K562 (cell line): ENCODE measurements around the gene SEMA4F. TPM values are rescaled to one million over a fixed set of nuclear protein-coding genes. Genes with fewer than 3 reads are reported as not detected.
A peak's percentile ranks its signal among the peaks of the same experiment; 100 is the strongest.

Experiments
- ATAC-seq: fragments of 200-7000 bp; cut with Tn5 transposase; 3 replicates; pipeline ENCODE4 v1.9.1; 2020; ENCODE audit warnings: moderate library complexity
- BruUV-seq: library from RNA; stranded (reverse); fragments of 400-500 nt; replicated peaks from 2 replicates; lab custom pipeline; 2021; lab: Mats Ljungman, UMichigan
- CTCF ChIA-PET: fragments of 300-600 bp; formaldehyde crosslinking; extraction: SDS; loops from one replicate; lab custom pipeline; 2021; ENCODE audit warnings: low intra/inter-chr PET ratio; lab: Yijun Ruan, JAX
- POLR2A ChIA-PET: fragments of 300-600, 350-650 bp; sonication (Branson Sonifier 250); formaldehyde crosslinking; extraction: SDS; loops from one replicate; lab custom pipeline; 2021; ENCODE audit warnings: antibody characterized with exemption, inconsistent platforms; lab: Yijun Ruan, JAX
- DNase-seq, 4 experiments: peaks; one replicate each; pipeline versions ENCODE4 v3.0.0 to v3.0.0-alpha.2; 2011 to 2018; ENCODE audit warnings: low spot score in 3 of 4, mixed read lengths in 3 of 4; ENCODE audit errors: extremely low read depth in 1 of 4
- FAIRE-seq: peaks from 2 replicates; lab custom pipeline; 2011; peaks lifted over from hg19 to GRCh38; lab: Jason Lieb, UNC
- H2AFZ ChIP-seq: 2 replicates; pipeline ENCODE4 v1.6.0; 2011; ENCODE audit warnings: low read depth, low read length, control low read depth, inconsistent platforms
- H3K27ac ChIP-seq: fragments of 200-600 bp; 3 replicates; pipeline ENCODE4 v1.8.0; 2011; ENCODE audit warnings: low read depth, mild to moderate bottlenecking, control low read depth, inconsistent platforms, low read length, moderate library complexity, mixed read lengths; ENCODE audit errors: extremely low read depth
- H3K27me3 ChIP-seq, 2 experiments: fragments of 300-600 bp in 1 of 2; 2 replicates in 1 of 2; 3 replicates in 1 of 2; pipeline versions ENCODE4 v1.6.0 to v1.8.0; 2011; ENCODE audit warnings: inconsistent platforms in 2 of 2, low read length in 2 of 2, mild to moderate bottlenecking in 1 of 2, mixed read lengths in 1 of 2, moderate library complexity in 1 of 2; ENCODE audit not compliant: control insufficient read depth in 2 of 2, insufficient read depth in 2 of 2
- H3K36me3 ChIP-seq: fragments of 300-600 bp; 3 replicates; pipeline ENCODE4 v1.8.0; 2011; ENCODE audit warnings: mild to moderate bottlenecking, low read length, inconsistent platforms; ENCODE audit not compliant: control insufficient read depth, insufficient read depth
- H3K4me1 ChIP-seq, 2 experiments: fragments of 200-600 bp in 1 of 2; replicated peaks in 1 of 2; 2 replicates in 1 of 2; 3 replicates in 1 of 2; pipeline versions ENCODE4 v1.5.1 to v1.8.0; 2011; ENCODE audit warnings: inconsistent platforms in 2 of 2, low read length in 2 of 2, mild to moderate bottlenecking in 1 of 2, mixed read lengths in 1 of 2, moderate library complexity in 1 of 2; ENCODE audit not compliant: control insufficient read depth in 2 of 2, insufficient read depth in 2 of 2
- H3K4me2 ChIP-seq: 2 replicates; pipeline ENCODE4 v1.6.1; 2011; ENCODE audit warnings: low read length, control low read depth, inconsistent platforms, mixed read lengths; ENCODE audit not compliant: insufficient read depth
- H3K4me3 ChIP-seq: fragments of 200-600 bp; sonication (generic), shearing (Covaris generic); 2 replicates; pipeline ENCODE4 v1.5.1; 2016; ENCODE audit warnings: control low read depth, inconsistent platforms
- H3K79me2 ChIP-seq: fragments of 200-600 bp; 3 replicates; pipeline ENCODE4 v1.8.0; 2011; ENCODE audit warnings: low read length, inconsistent platforms; ENCODE audit not compliant: control insufficient read depth, insufficient read depth
- H3K9ac ChIP-seq, 2 experiments: 2 replicates each; pipeline versions ENCODE4 v1.6.0 to v1.6.1; 2011; ENCODE audit warnings: low read depth in 2 of 2, low read length in 2 of 2, control low read depth in 1 of 2, inconsistent platforms in 1 of 2, mild to moderate bottlenecking in 1 of 2, mixed read lengths in 1 of 2; ENCODE audit not compliant: insufficient read depth in 1 of 2
- H3K9me1 ChIP-seq: one replicate; pipeline ENCODE4 v1.6.0; 2011; ENCODE audit warnings: inconsistent platforms, mild to moderate bottlenecking, low read length, moderate library complexity; ENCODE audit not compliant: control insufficient read depth, insufficient read depth
- H3K9me3 ChIP-seq: replicated peaks from 2 replicates; pipeline ENCODE4 v1.5.1; 2011; ENCODE audit warnings: low read depth, low read length, inconsistent platforms; ENCODE audit not compliant: control insufficient read depth, insufficient read depth
- H4K20me1 ChIP-seq: replicated peaks from 2 replicates; pipeline ENCODE4 v1.6.1; 2011; ENCODE audit warnings: low read length, inconsistent platforms, mixed read lengths; ENCODE audit not compliant: control insufficient read depth, insufficient read depth
- EGR1 ChIP-seq: fragments of 450-650 bp; conservative IDR thresholded peaks from 2 replicates; pipeline ENCODE4 v1.6.1; 2017; ENCODE audit warnings: mild to moderate bottlenecking
- GABPB2 ChIP-seq: fragments of 250-450 bp; sonication (Bioruptor Pico); conservative IDR thresholded peaks from 2 replicates; pipeline ENCODE4 v1.5.1; 2021; ENCODE audit warnings: mild to moderate bottlenecking
- LARP7 ChIP-seq: fragments of 450-650 bp; IDR thresholded peaks from 2 replicates; pipeline ENCODE4 v1.6.1; 2016
- MED1 ChIP-seq: sonication (generic); formaldehyde crosslinking; IDR thresholded peaks from 2 replicates; pipeline ENCODE4 v1.8.1; 2023; ENCODE audit warnings: missing genetic modification reagents, borderline replicate concordance
- SIN3A ChIP-seq, 2 experiments: fragments of 150-350 bp in 1 of 2; IDR thresholded peaks; 2 replicates each; pipeline ENCODE4 v1.6.1; 2011 to 2016; ENCODE audit warnings: borderline replicate concordance in 2 of 2, low read depth in 2 of 2, low read length in 2 of 2, mild to moderate bottlenecking in 2 of 2, moderate library complexity in 2 of 2; ENCODE audit not compliant: control insufficient read depth in 1 of 2
- SIN3B ChIP-seq: fragments of 450-650 bp; IDR thresholded peaks from 2 replicates; pipeline ENCODE4 v1.6.1; 2017; ENCODE audit warnings: low read depth, mild to moderate bottlenecking, moderate library complexity
- SRSF7 ChIP-seq: fragments of 200-400 bp; formaldehyde crosslinking; optimal IDR thresholded peaks from 2 replicates; pipeline ENCODE3; 2017; ENCODE audit warnings: mild to moderate bottlenecking, low read depth, low read length
- TBL1XR1 ChIP-seq, 2 experiments: IDR thresholded peaks; 2 replicates each; pipeline ENCODE4 v1.6.1; 2012; ENCODE audit warnings: improper control_type of control experiment in 2 of 2, low read length in 2 of 2, mild to moderate bottlenecking in 1 of 2
- ZNF146 ChIP-seq: IDR thresholded peaks from one replicate; pipeline ENCODE4 v1.6.1; 2018; ENCODE audit warnings: missing compliant biosample characterization; ENCODE audit not compliant: unreplicated experiment
- ZNF253 ChIP-seq: fragments of 250-450 bp; sonication (Bioruptor Pico); conservative IDR thresholded peaks from 2 replicates; pipeline ENCODE4 v1.6.1; 2021; ENCODE audit warnings: mild to moderate bottlenecking
- whole genome bisulfite sequencing: fragments of 100-300 bp; shearing (Covaris generic); methylation state at CpG from one replicate; pipeline ENCODE4 v1.1.6; 2016; ENCODE audit warnings: low coverage, mixed read lengths; ENCODE audit not compliant: insufficient coverage; ENCODE audit errors: missing lambda C conversion rate; 5-methylcytosine and 5-hydroxymethylcytosine counted together
- in situ Hi-C: fragments of 300-500 bp; cut with MboI; formaldehyde crosslinking; loops from 4 replicates; pipeline ENCODE4 v1.15.0; 2018; ENCODE audit warnings: inconsistent platforms, mixed read lengths
- intact Hi-C: fragments of 100-400 bp; cut with micrococcal nuclease; formaldehyde crosslinking; loops from 2 replicates; pipeline ENCODE4 v1.14.2; 2022
- polyA plus RNA-seq, 8 experiments: library from polyadenylated mRNA; depleted of rRNA in 4 of 8; stranded (reverse) in 5 of 8; unstranded in 3 of 8; fragments of >200 nt; fragmentation: Nextera tagmentation in 2 of 8; fragmentation: Illumina TruSeq in 1 of 8; extraction: Ambion mirVana in 2 of 8; extraction: Trizol in 1 of 8; gene quantifications; 2 replicates each; pipeline versions ENCODE4 v1.2.1 to v1.2.3, GENCODE V29; 2011 to 2014; ENCODE audit warnings: inconsistent platforms in 1 of 8, missing spikeins in 1 of 8
- total RNA-seq, 7 experiments: library from RNA; depleted of rRNA in 6 of 7; stranded (reverse); fragments of >200 nt in 6 of 7; fragmentation: Illumina TruSeq in 2 of 7; extraction: Trizol in 2 of 7; gene quantifications; 2 replicates each; pipeline versions ENCODE4 v1.2.1 to v1.2.3, GENCODE V29; 2011 to 2021; ENCODE audit warnings: low replicate concordance in 1 of 7
- TF ChIP-seq, protein P1 (sequence below): sonication (generic); formaldehyde crosslinking; IDR thresholded peaks from 2 replicates; pipeline ENCODE4 v1.8.1; 2022; ENCODE audit warnings: missing genetic modification reagents

SEMA4F gene
- total and polyA plus RNA-seq, 9 of the 15 experiments (the other 6 are each of a cell fraction or from before 2014, with no cell fraction given), result 0.08 to 1.6 (median 0.33) TPM

DNA sequence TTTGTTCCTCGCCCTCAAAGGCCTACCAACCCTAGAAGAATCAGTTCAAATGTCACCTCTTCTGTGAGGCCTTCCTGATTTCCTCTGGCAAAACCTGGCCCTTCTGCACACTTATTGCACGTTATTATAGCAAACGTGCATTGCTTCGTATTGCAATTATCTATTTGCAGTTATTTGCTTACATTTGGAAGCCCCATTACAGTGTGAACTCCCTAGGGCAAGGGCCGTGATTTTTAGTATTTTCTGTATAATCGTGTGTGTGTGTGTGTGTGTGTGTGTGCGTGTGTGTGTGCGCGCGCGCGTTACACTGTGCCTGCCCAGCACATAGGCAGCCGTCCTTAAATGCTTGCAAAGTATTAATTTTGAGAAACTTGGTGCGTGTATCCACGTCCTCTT, 460 bp upstream of the SEMA4F start (continued):
- TF ChIP-seq ZNF146 (CRISPR knock-in tag) (no peak), SIN3B (no peak)
- TF ChIP-seq, protein P1, sequence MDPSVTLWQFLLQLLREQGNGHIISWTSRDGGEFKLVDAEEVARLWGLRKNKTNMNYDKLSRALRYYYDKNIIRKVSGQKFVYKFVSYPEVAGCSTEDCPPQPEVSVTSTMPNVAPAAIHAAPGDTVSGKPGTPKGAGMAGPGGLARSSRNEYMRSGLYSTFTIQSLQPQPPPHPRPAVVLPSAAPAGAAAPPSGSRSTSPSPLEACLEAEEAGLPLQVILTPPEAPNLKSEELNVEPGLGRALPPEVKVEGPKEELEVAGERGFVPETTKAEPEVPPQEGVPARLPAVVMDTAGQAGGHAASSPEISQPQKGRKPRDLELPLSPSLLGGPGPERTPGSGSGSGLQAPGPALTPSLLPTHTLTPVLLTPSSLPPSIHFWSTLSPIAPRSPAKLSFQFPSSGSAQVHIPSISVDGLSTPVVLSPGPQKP, result no peak

DNA sequence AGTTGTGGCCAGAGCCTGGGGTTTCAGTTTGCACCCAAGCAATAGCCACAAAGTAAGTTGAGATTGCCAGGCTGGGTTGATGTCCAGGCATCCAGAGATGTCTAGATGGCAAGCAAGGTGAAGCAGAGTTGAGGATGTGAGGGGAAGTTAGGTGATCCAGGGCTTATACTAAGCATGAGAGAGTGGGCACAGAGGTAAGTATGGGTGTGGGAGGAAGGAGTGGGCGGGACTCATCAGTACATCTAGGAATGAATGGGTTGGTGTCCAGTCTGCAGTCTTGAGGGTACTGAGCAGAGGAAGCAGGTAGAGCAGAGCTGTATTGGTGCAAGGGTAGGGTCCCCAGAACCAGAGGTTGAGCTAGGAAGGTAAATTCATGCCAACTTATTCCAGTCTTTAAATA, 1.5 kb downstream of the SEMA4F start:
- TF ChIP-seq ZNF253 (CRISPR knock-in tag) (no peak), LARP7 (no peak), SRSF7 (no peak), TBL1XR1 (IDR thresholded peaks at IDR 0.05; ENCODE audit: low read length in 2 of 2) (no peak), GABPB2 (CRISPR knock-in tag) (no peak), SIN3A (IDR thresholded peaks at IDR 0.05; ENCODE audit: borderline replicate concordance in 2 of 2, control insufficient read depth in 1 of 2, low read depth in 2 of 2, low read length in 2 of 2) (no peak), EGR1 (0 out of 2 replicates have a peak, but pooled peaks have one; percentile 42), MED1 (CRISPR knock-in tag) (no peak)
- WGBS, result 0% methylated on average over 1 of the region's 1 CpG
- in situ Hi-C loops, result no loop called here

More for the DNA sequence above, 1.5 kb downstream of the SEMA4F start:
- Histone ChIP-seq H3K36me3 (no peaks in the 10 kb centered on the region), H3K9ac (no peak overlapping the region), H3K4me3 (no peak overlapping the region), H3K27me3 (peaks cover 18 to 33% of the 10 kb centered on the region in 2 experiments; a peak in 4 of 5 replicates), H3K9me1 (no peaks in the 10 kb centered on the region), H3K27ac (no peak overlapping the region), H3K4me2 (no peak overlapping the region), H2AFZ (no peak overlapping the region), H3K79me2 (no peaks in the 10 kb centered on the region), H4K20me1 (no peaks in the 10 kb centered on the region), H3K4me1 (peaks cover 7 to 14% of the 10 kb centered on the region in 2 experiments), H3K9me3 (no peaks in the 10 kb centered on the region)
- FAIRE-seq (no peak), DNase-seq (no peak), ATAC-seq (no peak)
- TSS peak; percentile 40 for BruUV-seq
- CTCF ChIA-PET, result no interaction called here
- POLR2A ChIA-PET, result interaction anchor here (1.2 kb wide), 1 partner anchor 15 kb away, joined by 3 read pairs; no protein-coding TSS in a partner anchor
- intact Hi-C loops, result no loop called here
